NCI-H2029 (cell line): ENCODE data around the gene ABCB6.

Experiments
- DNase-seq: peaks from one replicate; lab custom pipeline; 2025; lab: John Stamatoyannopoulos, UW

Gene ABCB6

DNA sequence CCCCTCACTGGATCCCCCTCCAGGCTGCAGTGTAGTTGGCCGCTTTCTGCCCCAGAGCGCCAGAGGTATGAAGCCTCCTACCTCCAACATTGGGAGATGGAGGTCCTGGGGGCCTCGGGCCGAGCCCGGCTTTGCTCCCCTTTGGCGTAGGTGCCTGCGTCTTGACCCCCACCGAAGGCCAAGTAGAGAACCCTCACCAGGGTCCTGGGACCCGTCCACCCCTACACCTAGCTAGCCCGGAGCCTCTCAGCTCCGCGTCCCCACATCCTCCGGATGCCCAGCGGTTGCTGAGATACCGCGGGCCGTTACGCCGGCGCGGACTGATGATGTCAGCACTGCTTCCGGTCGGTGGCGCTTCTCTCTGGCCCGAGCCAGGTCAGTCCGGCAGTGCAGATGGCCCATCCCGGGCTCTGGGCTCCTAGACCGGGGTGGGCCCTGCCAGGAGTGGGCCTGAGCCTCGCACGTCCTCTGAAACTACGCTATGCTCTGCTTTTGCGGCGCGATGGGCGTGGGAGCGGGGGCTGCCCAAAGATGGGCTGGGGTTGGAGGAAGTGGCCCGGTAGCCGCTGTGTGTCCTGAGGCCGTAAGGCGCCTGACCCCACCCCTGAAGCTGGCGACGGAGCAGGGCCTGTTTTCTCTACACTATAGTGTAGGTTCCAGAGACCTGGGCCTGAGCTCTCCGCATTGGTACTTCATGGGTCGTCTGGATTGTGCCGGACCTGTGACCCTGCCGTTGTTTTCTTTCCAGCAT lies 26.6 kb upstream of the ABCB6 start, which contains the start of the genes GLB1L and STK16:
Gene GLB1L, minus strand, starts transcription at position 297 of the 751 bp plus-strand sequence. CDS start 1,871 bp downstream, outside the sequence.
Gene STK16, plus strand, starts transcription at position 332 of the 751 bp plus-strand sequence. CDS start 521 bp downstream, outside the sequence.
- peak; percentile 85 for DNase-seq

DNA sequence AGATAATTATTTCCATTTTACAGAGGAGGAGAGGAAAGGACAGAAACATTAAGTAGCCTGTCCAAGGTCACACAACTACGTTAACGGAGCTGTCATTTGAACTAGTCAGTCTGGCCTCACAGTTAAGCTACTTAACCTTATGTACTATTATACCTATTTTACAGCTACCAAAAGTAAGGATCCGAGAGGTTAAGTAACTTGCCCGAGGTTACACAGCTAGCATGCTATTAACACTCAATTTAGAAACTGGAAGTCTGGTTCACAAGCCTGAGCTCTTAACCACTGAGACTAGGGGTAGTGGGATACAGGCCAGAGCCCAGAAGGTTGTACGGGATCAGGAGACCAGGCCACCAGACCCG lies 26.0 kb upstream of the ABCB6 start:
- DNase-seq = no peak

GRCh38 chr2:219243291-219243761 lies 24.6 kb upstream of the ABCB6 start:
- no peak for DNase-seq

DNA sequence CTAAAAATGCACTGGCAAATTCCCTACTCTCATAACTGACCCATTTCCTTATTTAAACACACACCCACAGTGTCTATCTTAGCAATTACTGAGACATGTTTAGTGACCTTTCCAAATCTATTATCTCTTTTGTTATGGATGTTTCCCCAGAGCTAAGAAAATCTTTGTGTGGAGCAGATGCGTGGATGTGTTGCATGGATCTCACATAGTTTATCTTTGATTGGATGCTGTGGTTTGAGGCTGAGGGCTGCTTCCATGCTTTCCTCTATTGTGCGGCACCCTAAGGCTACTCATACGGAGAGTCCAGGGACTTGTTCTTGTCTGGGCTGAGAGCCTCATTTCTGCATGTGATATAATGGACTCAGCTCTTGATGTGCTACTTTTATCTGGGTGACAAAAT lies 15.6 kb upstream of the ABCB6 start:
- DNase-seq = no peak

DNA sequence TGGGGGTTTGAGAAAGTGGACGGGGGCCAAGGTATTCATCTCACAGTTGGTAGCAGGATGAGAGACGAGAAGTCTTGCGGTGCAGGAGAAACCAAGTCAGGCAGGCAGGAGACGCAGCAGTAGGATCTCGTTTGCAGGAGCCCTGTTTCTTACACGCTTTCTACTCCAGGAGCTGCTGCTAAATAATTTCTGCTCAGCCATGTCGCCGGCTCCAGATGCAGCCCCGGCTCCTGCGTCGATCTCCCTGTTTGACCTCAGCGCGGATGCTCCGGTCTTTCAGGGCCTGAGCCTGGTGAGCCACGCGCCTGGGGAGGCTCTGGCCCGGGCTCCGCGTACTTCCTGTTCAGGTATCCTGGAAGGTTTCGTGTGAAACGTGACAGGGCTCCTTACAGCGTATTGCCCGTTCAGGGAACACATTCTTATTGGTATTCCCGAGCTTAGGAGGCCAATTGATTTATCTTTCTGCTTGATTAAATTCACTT lies 11.3 kb upstream of the ABCB6 start:
- peak; percentile 21 for DNase-seq

GRCh38 chr2:219229305-219230058 lies 10.7 kb upstream of the ABCB6 start, which contains the start of the genes ANKZF1 and ATG9A:
ANKZF1 (plus strand) TSS chr2:219229806; CDS start chr2:219230258, 452 bp downstream.
ATG9A (minus strand) TSS chr2:219229636; CDS start chr2:219228024, 1,612 bp downstream.
- peak; percentile 96 for DNase-seq

- DNase-seq = no peak
These were observed 10.2 kb upstream of the ABCB6 start for GRCh38 chr2:219228911-219229304.

- DNase-seq = no peak
These were observed 9.5 kb upstream of the ABCB6 start for GRCh38 chr2:219228041-219228910.

DNA sequence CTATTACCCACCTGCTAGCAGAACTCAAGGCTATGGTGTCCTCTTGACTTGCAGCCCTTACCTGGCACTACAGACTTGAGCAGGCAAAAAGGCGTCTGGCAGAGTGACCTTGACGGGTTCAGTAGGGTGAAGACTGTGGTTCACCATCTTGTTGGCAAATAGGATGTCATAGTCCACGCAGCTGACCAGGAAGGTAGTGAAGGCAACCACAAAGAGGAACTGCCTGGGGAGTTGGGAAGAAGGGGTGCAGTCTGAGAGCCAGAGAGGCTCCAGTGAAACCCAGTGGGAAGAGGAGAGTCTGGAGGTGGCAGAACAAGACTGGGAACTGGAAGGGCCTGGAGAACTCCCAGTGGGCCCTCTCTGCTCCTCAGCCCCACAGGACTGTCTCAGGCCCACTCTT lies 6.6 kb upstream of the ABCB6 start:
- DNase-seq = no peak

DNA sequence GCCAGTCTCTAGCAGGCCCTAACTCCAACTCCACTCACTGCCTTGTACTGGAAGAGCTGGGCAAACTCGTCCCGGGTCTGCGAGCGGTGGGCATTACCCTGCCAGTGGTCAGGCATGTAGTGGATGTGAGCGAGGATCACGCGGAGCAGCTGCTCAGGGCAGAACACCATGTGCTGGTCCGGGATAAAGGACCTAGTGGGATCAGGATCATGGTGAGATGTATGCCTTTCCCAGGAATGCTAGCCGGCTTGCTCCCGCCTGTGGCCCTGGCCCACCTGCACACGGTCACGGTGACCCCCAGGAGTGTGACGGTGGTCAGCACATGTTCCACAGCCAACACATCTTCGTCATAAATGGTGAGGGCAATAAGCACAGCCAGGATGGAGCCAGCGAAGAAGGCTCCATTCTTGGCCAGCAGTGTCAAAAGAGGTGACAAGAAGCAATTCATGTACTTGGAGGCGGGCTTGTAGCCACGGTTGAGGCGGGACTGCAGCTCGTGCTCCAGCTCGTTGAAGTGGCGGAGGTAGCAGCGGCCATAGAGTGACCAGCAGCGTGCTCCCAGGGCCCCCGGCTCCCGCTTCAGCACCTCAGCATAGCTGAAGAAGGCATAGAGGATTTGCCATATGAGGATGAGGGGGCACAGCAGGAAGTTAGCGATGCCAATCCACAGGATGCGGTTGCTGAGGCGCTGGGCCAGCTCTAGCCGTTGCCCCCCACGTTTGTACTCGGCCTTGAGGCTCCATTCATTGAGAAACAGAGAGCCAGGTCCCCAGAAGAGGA lies 5.3 kb upstream of the ABCB6 start:
- DNase-seq = no peak

- no peak for DNase-seq
These were observed 3.3 kb upstream of the ABCB6 start for GRCh38 chr2:219221957-219222518.

GRCh38 chr2:219220652-219221402 lies 2.1 kb upstream of the ABCB6 start:
- no peak for DNase-seq

- no peak for DNase-seq
These were observed 1.2 kb upstream of the ABCB6 start for GRCh38 chr2:219219784-219220532.

- DNase-seq = peak; percentile 57
These were observed 484 bp downstream of the ABCB6 start for GRCh38 chr2:219218217-219218731.

DNA sequence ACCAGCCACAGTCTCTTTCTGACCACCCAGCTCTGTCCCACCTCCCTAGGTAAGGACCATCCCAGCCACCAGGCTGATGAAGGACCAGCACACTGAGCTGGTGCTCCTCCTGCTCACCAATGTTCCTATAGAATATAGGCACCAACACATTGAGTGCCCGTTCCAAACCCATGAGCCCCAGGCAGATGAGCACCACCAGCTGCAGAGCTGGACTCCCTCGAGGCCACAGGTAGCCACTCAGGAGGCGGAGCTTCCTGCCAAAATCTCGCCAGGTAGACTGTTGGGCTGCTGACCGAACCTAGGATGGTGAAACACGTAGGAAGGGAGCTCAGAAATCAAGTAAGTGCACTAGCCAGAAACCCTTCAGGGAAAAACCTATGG lies 2.2 kb downstream of the ABCB6 start:
- DNase-seq = no peak

DNA sequence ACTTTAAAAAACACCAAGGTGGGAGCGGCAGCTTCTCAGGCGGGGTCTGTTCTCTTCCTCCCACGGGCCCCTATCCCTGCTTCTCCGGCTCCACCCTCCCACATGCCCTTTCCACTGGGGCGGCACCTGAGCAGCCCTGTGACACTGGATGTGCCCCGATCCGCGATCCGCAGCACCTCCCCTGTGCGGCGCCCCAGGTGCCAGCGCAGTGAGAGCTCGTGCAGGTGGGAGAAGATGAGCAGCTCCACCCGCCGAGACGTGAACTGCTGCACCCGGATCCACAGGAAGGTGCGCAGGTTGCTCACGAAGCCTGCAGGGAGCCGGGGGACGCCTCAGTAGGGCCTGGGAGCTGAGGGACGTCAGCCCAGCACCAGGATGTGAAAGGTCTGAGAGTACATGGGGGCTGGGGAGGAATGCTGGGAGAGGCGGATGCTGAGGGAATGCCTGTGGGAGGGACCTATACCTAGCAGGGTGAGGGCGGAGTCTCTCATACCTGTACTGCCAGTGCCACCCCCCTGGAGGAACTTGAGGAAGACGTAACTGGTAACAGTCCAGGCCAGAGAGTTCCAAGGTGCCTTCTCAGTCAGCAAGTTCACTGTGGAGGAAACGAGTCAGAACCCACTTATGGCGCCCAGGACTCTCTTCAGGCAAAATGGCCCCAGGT lies 2.8 kb downstream of the ABCB6 start:
- DNase-seq = no peak

- DNase-seq = no peak
These were observed 4.0 kb downstream of the ABCB6 start for GRCh38 chr2:219214786-219215185.

GRCh38 chr2:219214141-219214540 lies 4.6 kb downstream of the ABCB6 start:
- no peak for DNase-seq
